Central memory CD8-positive, alpha-beta T cell (primary cell): ENCODE measurements around the gene NEU2.

Source experiments
- ATAC-seq: fragments of 150-1000 bp; cut with Tn5 transposase; replicated peaks from 2 replicates; pipeline ENCODE4 v1.10.0; 2022; ENCODE audit warnings: mild to moderate bottlenecking, moderate FRiP score, moderate number of reproducible peaks; ENCODE audit not compliant: poor library complexity, severe bottlenecking; ENCODE audit errors: extremely low read depth
- DNase-seq, 2 donors: peaks; one replicate each; pipeline ENCODE4 v3.0.0; 2021; ENCODE audit warnings: low spot score in 2 of 2
- H3K27ac Mint-ChIP-seq: one replicate; pipeline ENCODE4 v1.8.0; 2022; ENCODE audit warnings: low read depth, mild to moderate bottlenecking, moderate library complexity, mixed read lengths
- H3K27me3 Mint-ChIP-seq: one replicate; pipeline ENCODE4 v1.8.0; 2022; ENCODE audit warnings: mixed read lengths
- H3K36me3 Mint-ChIP-seq: one replicate; pipeline ENCODE4 v1.8.0; 2022; ENCODE audit warnings: mild to moderate bottlenecking, moderate library complexity, mixed read lengths; ENCODE audit not compliant: insufficient read depth
- H3K4me1 Mint-ChIP-seq: one replicate; pipeline ENCODE4 v1.8.0; 2022; ENCODE audit warnings: mixed read lengths
- H3K4me3 Mint-ChIP-seq: one replicate; pipeline ENCODE4 v1.8.0; 2022; ENCODE audit warnings: mild to moderate bottlenecking, moderate library complexity, mixed read lengths
- H3K9me3 Mint-ChIP-seq: one replicate; pipeline ENCODE4 v1.8.0; 2022; ENCODE audit warnings: mixed read lengths

The NEU2 gene

GRCh38 chr2:233031556-233032500, 644 bp upstream of the NEU2 start:
- ATAC-seq (no peak), DNase-seq (no peak)
- H3K4me1 Mint-ChIP-seq, result no peaks in the 10 kb centered on the region
- no peaks in the 10 kb centered on the region for H3K9me3 Mint-ChIP-seq
- H3K27me3 Mint-ChIP-seq, result no peaks in the 10 kb centered on the region
- H3K27ac Mint-ChIP-seq, result no peak overlapping the region
- H3K4me3 Mint-ChIP-seq, result no peak overlapping the region
- peaks cover 2% of the 10 kb centered on the region for H3K36me3 Mint-ChIP-seq

GRCh38 chr2:233033672-233034071, 1.2 kb downstream of the NEU2 start:
- no peak for ATAC-seq
- Mint-ChIP-seq H3K27me3 (no peaks in the 10 kb centered on the region), H3K27ac (no peak overlapping the region), H3K36me3 (peaks cover 2% of the 10 kb centered on the region), H3K4me1 (no peaks in the 10 kb centered on the region), H3K4me3 (no peak overlapping the region), H3K9me3 (no peaks in the 10 kb centered on the region)
- no peak for DNase-seq

- no peaks in the 10 kb centered on the region for H3K36me3 Mint-ChIP-seq
- H3K4me3 Mint-ChIP-seq, result no peak overlapping the region
- no peak overlapping the region for H3K27ac Mint-ChIP-seq
- no peaks in the 10 kb centered on the region for H3K27me3 Mint-ChIP-seq
- H3K9me3 Mint-ChIP-seq, result no peaks in the 10 kb centered on the region
- no peak for DNase-seq
- no peak for ATAC-seq
- H3K4me1 Mint-ChIP-seq, result no peaks in the 10 kb centered on the region
Observed at GRCh38 chr2:233034091-233034882, 1.8 kb downstream of the NEU2 start.

- Mint-ChIP-seq H3K27ac (no peak overlapping the region), H3K36me3 (no peaks in the 10 kb centered on the region), H3K9me3 (no peaks in the 10 kb centered on the region), H3K27me3 (no peaks in the 10 kb centered on the region), H3K4me1 (no peaks in the 10 kb centered on the region), H3K4me3 (no peak overlapping the region)
- no peak for DNase-seq
- no peak for ATAC-seq
Observed at GRCh38 chr2:233035426-233036161, 3.1 kb downstream of the NEU2 start.

GRCh38 chr2:233036162-233036838, 3.8 kb downstream of the NEU2 start:
- Mint-ChIP-seq H3K36me3 (no peaks in the 10 kb centered on the region), H3K4me1 (no peaks in the 10 kb centered on the region), H3K27ac (no peak overlapping the region), H3K4me3 (no peak overlapping the region), H3K27me3 (peaks cover 7% of the 10 kb centered on the region), H3K9me3 (no peaks in the 10 kb centered on the region)
- ATAC-seq (no peak), DNase-seq (no peak)

- H3K27ac Mint-ChIP-seq, result no peak overlapping the region
- H3K36me3 Mint-ChIP-seq, result no peaks in the 10 kb centered on the region
Observed at GRCh38 chr2:233037078-233037477, 4.6 kb downstream of the NEU2 start.

GRCh38 chr2:233039212-233039845, 6.9 kb downstream of the NEU2 start:
- Mint-ChIP-seq H3K9me3 (no peaks in the 10 kb centered on the region), H3K27me3 (peaks cover 19% of the 10 kb centered on the region), H3K4me1 (no peaks in the 10 kb centered on the region), H3K4me3 (no peak overlapping the region), H3K27ac (no peak overlapping the region), H3K36me3 (no peaks in the 10 kb centered on the region)
- no peak for ATAC-seq
- DNase-seq, result no peak

More at GRCh38 chr2:233037078-233037477, 4.6 kb downstream of the NEU2 start:
- Mint-ChIP-seq H3K27me3 (peaks cover 13% of the 10 kb centered on the region), H3K4me3 (no peak overlapping the region), H3K4me1 (no peaks in the 10 kb centered on the region), H3K9me3 (no peaks in the 10 kb centered on the region)
- ATAC-seq (no peak), DNase-seq (no peak)

GRCh38 chr2:233039846-233040530, 7.5 kb downstream of the NEU2 start:
- Mint-ChIP-seq H3K4me3 (no peak overlapping the region), H3K9me3 (no peaks in the 10 kb centered on the region), H3K27ac (no peak overlapping the region), H3K27me3 (peaks cover 19% of the 10 kb centered on the region), H3K36me3 (no peaks in the 10 kb centered on the region), H3K4me1 (no peaks in the 10 kb centered on the region)
- DNase-seq (no peak), ATAC-seq (no peak)

- no peak overlapping the region for H3K27ac Mint-ChIP-seq
- peaks cover 19% of the 10 kb centered on the region for H3K27me3 Mint-ChIP-seq
- DNase-seq (no peak), ATAC-seq (no peak)
- no peaks in the 10 kb centered on the region for H3K9me3 Mint-ChIP-seq
- H3K36me3 Mint-ChIP-seq, result no peaks in the 10 kb centered on the region
- H3K4me1 Mint-ChIP-seq, result no peaks in the 10 kb centered on the region
- no peak overlapping the region for H3K4me3 Mint-ChIP-seq
Observed at GRCh38 chr2:233040571-233040970, 8.1 kb downstream of the NEU2 start.

GRCh38 chr2:233041722-233042323, 9.4 kb downstream of the NEU2 start:
- Mint-ChIP-seq H3K27ac (no peak overlapping the region), H3K27me3 (peaks cover 19% of the 10 kb centered on the region), H3K4me1 (no peaks in the 10 kb centered on the region), H3K36me3 (no peaks in the 10 kb centered on the region), H3K4me3 (no peak overlapping the region), H3K9me3 (no peaks in the 10 kb centered on the region)
- no peak for DNase-seq
- ATAC-seq, result no peak

GRCh38 chr2:233042549-233042948, 10.1 kb downstream of the NEU2 start:
- H3K4me3 Mint-ChIP-seq, result no peak overlapping the region
- no peaks in the 10 kb centered on the region for H3K9me3 Mint-ChIP-seq
- H3K4me1 Mint-ChIP-seq, result no peaks in the 10 kb centered on the region
- peaks cover 19% of the 10 kb centered on the region for H3K27me3 Mint-ChIP-seq
- no peak for DNase-seq
- ATAC-seq, result no peak
- no peaks in the 10 kb centered on the region for H3K36me3 Mint-ChIP-seq
- no peak overlapping the region for H3K27ac Mint-ChIP-seq
